KOPT-K1 (cell line): ENCODE data around the gene DNAJC8.

Experiments
- H3K27ac ChIP-seq: fragments of 200-600 bp; sonication (generic); 2 replicates; pipeline ENCODE4 v1.5.1; 2016; ENCODE audit warnings: antibody characterized with exemption, mild to moderate bottlenecking, low read depth, low read length; ENCODE audit not compliant: poor library complexity, severe bottlenecking
- H3K36me3 ChIP-seq: fragments of 200-600 bp; sonication (generic); 2 replicates; pipeline ENCODE4 v1.5.1; 2017; ENCODE audit warnings: antibody characterized with exemption, mild to moderate bottlenecking, low read length, moderate library complexity; ENCODE audit not compliant: insufficient read depth
- H3K9me3 ChIP-seq: fragments of 200-600 bp; sonication (generic); 2 replicates; pipeline ENCODE4 v1.5.1; 2017; ENCODE audit warnings: antibody characterized with exemption, low read length, mild to moderate bottlenecking; ENCODE audit not compliant: insufficient read depth, poor library complexity, severe bottlenecking

Gene DNAJC8

DNA sequence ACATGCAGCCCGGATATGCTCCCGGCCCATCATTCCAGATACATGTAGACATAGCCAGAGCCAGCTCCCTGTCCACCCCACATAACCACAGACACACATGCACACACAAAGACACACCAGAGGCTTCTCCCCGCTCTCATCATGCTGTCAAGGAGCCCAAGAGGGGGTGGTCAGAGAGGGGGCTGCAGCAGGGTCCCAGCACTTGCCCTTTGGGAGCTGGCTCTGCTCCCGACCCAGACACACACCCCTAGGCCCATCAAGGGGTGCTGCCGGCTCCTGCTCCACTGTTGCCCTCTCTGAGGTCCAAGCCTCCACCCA, 58.9 kb downstream of the DNAJC8 start:
- no peaks in the 10 kb centered on the region for H3K9me3 ChIP-seq
- H3K36me3 ChIP-seq, result no peaks in the 10 kb centered on the region
- H3K27ac ChIP-seq, result no peak overlapping the region

DNA sequence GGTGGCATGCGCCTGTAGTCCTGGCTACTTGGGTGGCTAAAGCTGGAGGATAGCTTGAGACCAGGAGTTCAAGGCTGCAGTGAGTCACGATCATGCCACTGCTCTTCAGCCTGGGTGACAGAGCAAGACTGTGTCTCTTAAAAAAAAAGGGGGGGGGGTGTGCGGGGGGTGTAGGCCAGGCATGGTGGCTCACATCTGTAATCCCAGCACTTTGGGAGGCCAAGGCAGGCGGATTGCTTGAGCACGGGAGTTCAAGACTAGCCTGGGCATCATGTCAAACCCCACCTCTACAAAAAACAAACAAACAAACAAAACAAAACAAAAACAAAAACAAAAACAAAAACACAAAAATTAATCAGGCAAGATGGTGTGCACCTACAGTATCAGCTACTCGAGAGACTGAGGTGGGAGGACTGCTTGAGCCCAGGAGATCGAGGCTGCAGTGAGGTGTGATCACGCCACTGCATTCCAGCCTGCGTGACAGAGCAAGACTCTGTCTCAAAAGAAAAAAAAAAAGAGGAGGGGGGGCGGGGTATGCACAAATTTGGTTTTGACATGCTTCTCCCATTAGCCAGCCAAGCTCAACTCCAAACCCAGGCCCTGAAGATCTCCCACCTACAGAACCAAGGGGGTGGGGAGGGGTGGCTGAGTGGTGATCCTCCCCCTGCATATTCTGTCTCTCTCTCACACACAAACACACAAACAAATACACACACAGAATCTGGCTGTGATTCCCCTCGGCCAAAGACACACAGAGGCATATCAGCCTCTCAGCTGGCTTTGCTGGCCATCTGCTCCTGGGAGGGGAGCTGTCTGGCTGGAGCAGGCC, 59.5 kb downstream of the DNAJC8 start:
- no peaks in the 10 kb centered on the region for H3K36me3 ChIP-seq
- H3K9me3 ChIP-seq, result no peaks in the 10 kb centered on the region
- no peak overlapping the region for H3K27ac ChIP-seq

DNA sequence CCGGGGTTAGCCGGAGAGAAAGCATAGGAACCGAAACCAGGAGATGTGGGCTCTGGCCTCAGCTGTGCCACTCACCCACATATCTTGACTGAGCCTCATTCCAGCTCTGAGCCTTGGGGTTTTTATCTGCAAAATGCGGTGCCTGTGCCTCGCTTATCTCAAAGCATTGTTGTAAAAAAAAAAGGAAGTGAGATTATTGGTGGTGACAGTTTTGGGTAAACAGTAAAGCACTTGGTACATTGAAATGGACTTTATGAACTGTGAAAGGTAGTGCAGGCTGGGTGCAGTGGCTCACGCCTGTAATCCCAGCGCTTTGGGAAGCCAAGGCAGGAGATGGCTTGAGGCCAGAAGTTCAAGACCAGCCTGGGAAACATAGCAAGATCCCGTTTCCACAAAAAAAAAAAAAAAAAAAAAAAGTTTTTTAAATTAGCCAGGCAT, 60.1 kb downstream of the DNAJC8 start:
- Histone ChIP-seq H3K36me3 (no peaks in the 10 kb centered on the region), H3K27ac (no peak overlapping the region), H3K9me3 (no peaks in the 10 kb centered on the region)

DNA sequence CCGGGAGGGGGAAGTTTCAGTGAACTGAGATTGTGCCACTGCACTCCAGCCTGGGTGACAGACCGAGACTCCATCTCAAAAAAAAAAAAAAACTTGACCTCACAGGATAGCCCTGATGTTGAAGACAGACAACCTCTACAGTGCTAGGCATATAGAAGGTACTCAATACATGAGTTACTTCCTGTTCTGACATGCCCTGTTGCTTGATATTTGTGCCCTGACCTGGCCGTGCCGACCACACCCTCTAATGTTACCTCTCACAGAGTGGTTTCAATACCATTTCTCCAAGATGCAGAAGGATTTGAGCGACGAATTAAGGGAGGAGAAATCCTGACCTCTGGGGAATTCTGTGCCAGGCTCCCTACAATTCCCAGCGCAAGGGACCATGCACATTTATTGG, 61.6 kb downstream of the DNAJC8 start:
- no peaks in the 10 kb centered on the region for H3K9me3 ChIP-seq
- no peaks in the 10 kb centered on the region for H3K36me3 ChIP-seq
- no peak overlapping the region for H3K27ac ChIP-seq

- H3K9me3 ChIP-seq, result no peaks in the 10 kb centered on the region
- H3K27ac ChIP-seq, result no peak overlapping the region
- no peaks in the 10 kb centered on the region for H3K36me3 ChIP-seq
Measured at GRCh38 chr1:28170001-28170596, 62.7 kb downstream of the DNAJC8 start.

DNA sequence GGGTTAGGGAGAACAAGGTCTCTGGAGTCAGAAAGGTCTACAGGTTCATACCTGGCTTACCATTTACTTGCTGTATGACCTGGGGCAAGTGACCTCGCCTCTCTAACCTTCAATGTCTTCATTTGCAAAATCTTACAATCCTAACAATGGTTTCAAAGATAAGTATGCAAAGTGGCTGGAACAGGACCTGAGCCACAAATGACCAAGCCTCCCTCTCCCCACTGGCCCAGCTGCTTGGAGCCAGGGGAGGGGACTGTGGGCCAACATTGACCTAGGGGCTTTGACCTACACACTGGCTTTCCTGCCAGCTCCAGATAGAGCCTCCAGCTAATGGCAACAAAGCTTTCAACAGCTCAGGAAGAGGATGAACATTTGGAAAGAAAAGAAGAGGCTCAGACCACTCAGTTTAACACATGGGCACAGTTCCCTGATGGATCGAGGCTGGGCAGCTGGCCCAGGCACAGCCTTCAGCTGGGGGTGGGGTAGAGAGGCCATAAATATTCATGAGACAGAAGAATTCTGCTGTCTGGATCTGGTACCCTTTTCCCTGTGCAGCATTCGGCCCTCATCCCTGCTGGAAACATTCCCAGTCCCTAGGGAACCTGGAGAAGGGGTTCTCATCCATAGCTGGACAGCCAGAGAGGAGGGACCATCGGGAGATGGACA, 69.2 kb downstream of the DNAJC8 start:
- Histone ChIP-seq H3K27ac (no peak overlapping the region), H3K36me3 (no peaks in the 10 kb centered on the region), H3K9me3 (no peaks in the 10 kb centered on the region)

- Histone ChIP-seq H3K9me3 (no peaks in the 10 kb centered on the region), H3K36me3 (no peaks in the 10 kb centered on the region), H3K27ac (no peak overlapping the region)
Measured at GRCh38 chr1:28162151-28162550, 70.7 kb downstream of the DNAJC8 start.

- Histone ChIP-seq H3K9me3 (no peaks in the 10 kb centered on the region), H3K36me3 (no peaks in the 10 kb centered on the region), H3K27ac (no peak overlapping the region)
Measured at GRCh38 chr1:28161751-28162150, 71.1 kb downstream of the DNAJC8 start.

GRCh38 chr1:28160782-28161266, 72.0 kb downstream of the DNAJC8 start:
- Histone ChIP-seq H3K27ac (no peak overlapping the region), H3K36me3 (no peaks in the 10 kb centered on the region), H3K9me3 (no peaks in the 10 kb centered on the region)

DNA sequence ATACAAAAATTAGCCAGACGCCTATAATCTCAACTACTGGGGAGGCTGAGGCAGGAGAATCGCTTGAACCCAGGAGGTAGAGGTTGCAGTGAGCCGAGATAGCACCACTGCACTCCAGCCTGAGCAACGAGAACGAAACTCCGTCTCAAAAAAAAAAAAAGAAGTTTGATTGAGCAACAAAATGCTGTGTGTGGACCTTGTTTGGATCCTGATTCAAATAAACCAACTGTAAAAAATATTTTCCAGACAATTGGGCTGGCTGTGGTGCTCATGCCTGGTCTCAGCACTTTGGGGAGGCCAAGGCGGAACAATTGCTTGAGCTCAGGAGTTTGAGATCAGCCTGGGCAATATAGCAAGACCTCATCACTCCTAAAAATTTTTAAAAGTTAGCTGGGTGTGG, 73.1 kb downstream of the DNAJC8 start:
- H3K27ac ChIP-seq, result no peak overlapping the region
- no peaks in the 10 kb centered on the region for H3K9me3 ChIP-seq
- H3K36me3 ChIP-seq, result no peaks in the 10 kb centered on the region

GRCh38 chr1:28159243-28159642, 73.6 kb downstream of the DNAJC8 start:
- Histone ChIP-seq H3K9me3 (no peaks in the 10 kb centered on the region), H3K27ac (no peak overlapping the region), H3K36me3 (no peaks in the 10 kb centered on the region)

DNA sequence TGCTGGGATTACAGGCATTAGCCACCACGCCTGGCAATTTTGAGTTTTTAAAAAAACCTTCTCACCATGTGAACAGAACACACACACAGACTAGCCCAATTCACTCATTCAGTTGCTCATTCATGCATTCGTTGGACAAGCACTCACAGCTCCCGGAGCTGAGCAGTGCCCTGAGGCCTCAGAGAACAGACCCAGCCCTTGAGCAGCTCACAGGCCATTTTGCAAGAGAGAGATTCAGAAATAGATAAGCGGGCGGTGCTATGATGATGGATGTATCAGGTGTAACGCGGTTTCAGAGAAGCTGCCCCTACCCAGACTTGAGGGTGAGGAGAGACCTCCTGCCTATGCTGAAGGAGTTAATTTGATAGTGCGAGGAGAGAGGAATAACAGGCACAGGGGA, 74.9 kb downstream of the DNAJC8 start:
- Histone ChIP-seq H3K27ac (no peak overlapping the region), H3K36me3 (no peaks in the 10 kb centered on the region), H3K9me3 (no peaks in the 10 kb centered on the region)

DNA sequence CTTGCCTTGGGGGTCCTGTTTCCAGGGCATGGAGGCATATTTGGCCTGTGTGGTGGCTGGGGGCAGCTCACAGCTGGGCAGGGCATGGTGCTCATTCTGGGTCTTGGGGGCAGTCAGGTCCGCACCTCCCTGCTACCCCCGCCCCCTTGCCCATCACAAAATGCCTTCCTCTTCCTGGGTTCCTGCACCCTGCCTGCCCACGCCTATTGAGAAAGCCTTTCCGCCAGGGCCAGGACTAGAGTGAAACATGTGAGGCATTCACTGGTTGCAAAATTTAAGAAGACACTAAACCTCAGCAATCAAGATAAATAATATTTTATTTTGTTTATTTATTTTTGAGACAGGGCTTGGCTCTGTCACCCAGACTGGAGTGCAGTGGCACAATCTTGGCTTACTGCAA, 76.0 kb downstream of the DNAJC8 start:
- H3K9me3 ChIP-seq, result no peaks in the 10 kb centered on the region
- H3K36me3 ChIP-seq, result no peaks in the 10 kb centered on the region
- H3K27ac ChIP-seq, result no peak overlapping the region

- Histone ChIP-seq H3K27ac (no peak overlapping the region), H3K36me3 (no peaks in the 10 kb centered on the region), H3K9me3 (no peaks in the 10 kb centered on the region)
Measured at GRCh38 chr1:28155628-28156027, 77.2 kb downstream of the DNAJC8 start.

DNA sequence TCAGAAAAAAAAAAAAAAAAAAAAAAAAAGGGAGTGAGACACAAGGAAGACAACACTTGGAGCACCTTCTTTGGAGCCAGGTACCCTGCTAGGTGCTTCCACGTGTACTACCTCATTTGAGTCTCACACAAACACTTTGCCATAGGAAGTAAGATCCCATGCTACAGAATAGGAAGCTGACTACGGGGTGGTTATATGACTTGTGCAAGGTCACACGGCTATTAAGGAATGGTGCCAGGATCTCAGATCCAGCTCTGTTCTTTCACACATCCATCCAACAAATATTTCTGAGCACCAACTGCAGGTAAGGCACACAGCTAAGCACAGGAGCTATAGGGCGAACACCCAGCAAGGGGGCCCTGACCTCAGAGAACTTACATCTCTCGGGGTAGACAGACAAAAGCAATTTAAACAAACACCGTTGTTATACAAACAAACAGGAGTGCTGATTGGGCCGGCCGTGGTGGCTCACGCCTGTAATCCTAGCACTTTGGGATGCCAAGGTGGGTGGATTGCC, 78.7 kb downstream of the DNAJC8 start:
- no peaks in the 10 kb centered on the region for H3K9me3 ChIP-seq
- H3K27ac ChIP-seq, result no peak overlapping the region
- H3K36me3 ChIP-seq, result no peaks in the 10 kb centered on the region
